Measurements from ENCODE around the gene MAST3. TPM values are rescaled to one million over a fixed set of nuclear protein-coding genes. Genes with fewer than 3 reads are reported as not detected.

MAST3 gene
- total and polyA plus RNA-seq, 2 donors (not counting 3 experiments of a cell fraction or from before 2014, with no cell fraction given) = 1.5 to 2.7 TPM

- H3K27me3 ChIP-seq (ENCODE audit: control insufficient read depth in 2 of 2, insufficient read depth in 2 of 2, low read length in 2 of 2) = no peaks in the 10 kb centered on the region
- peak overlapping the region; percentile 48 for H3K27ac ChIP-seq (ENCODE audit: insufficient read depth, low read depth, low read length)
- intact Hi-C loops (cut with micrococcal nuclease) (loop anchor here (1.0 to 2.0 kb wide), 4 partner anchors 11 to 223 kb away; partner anchors contain the start of genes LSM4, PIK3R2 and RAB3A), dilution Hi-C loops (cut with MboI; ENCODE audit: extremely low pct_ligation_motif_present, low sequenced_read_pairs) (no loop called here)
- no peaks in the 10 kb centered on the region for H3K9me1 ChIP-seq (replicated peaks; ENCODE audit: control insufficient read depth, extremely low read depth, insufficient read depth, low read length)
- peak overlapping the region; percentile 52 for H2AFZ ChIP-seq (ENCODE audit: low read depth, low read length)
- peaks cover 14% of the 10 kb centered on the region for H3K4me1 ChIP-seq (ENCODE audit: control insufficient read depth, extremely low read depth, insufficient read depth, low read length)
- DNase-seq (ENCODE audit: low read depth, low spot score) (peak; percentile 6), FAIRE-seq (no peak)
- TF ChIP-seq FOS (IDR thresholded peaks at IDR 0.05; ENCODE audit: borderline replicate concordance, insufficient read depth, low read length) (no peak), EZH2 (IDR thresholded peaks at IDR 0.05; ENCODE audit: borderline replicate concordance, low read depth, low read length, severe bottlenecking) (no peak), POLR2A (IDR thresholded peaks at IDR 0.05; ENCODE audit: low read depth, low read length) (no peak), POLR2AphosphoS5 (IDR thresholded peaks at IDR 0.05; ENCODE audit: insufficient read depth, low read depth, low read length) (no peak), MYC (IDR thresholded peaks at IDR 0.05; ENCODE audit: low read depth, low read length) (no peak)
- TF ChIP-seq, protein P1, sequence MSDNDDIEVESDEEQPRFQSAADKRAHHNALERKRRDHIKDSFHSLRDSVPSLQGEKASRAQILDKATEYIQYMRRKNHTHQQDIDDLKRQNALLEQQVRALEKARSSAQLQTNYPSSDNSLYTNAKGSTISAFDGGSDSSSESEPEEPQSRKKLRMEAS (IDR thresholded peaks at IDR 0.05; ENCODE audit: insufficient read depth, insufficient read length) = no peak
- peak overlapping the region; percentile 69 for H3K9ac ChIP-seq (replicated peaks; ENCODE audit: extremely low read depth, insufficient read depth, low read length)
- no peaks in the 10 kb centered on the region for H3K9me3 ChIP-seq (replicated peaks; ENCODE audit: control insufficient read depth, insufficient read depth, low read length)
- CTCF ChIA-PET = interaction anchor here (0.6 to 4.0 kb wide), 10 partner anchors 11 to 135 kb away, joined by 3 to 100 read pairs (median 7); partner anchors contain the start of gene RAB3A
- H4K20me1 ChIP-seq (replicated peaks; ENCODE audit: control insufficient read depth, extremely low read depth, insufficient read depth, low read length) = no peaks in the 10 kb centered on the region
- H3K4me2 ChIP-seq (ENCODE audit: insufficient read depth, low read length) = peak overlapping the region; percentile 75
- H3K4me3 ChIP-seq (replicated peaks in 1 of 3; ENCODE audit: insufficient read depth in 1 of 3, low read depth in 1 of 3, low read length in 3 of 3) = peak overlapping the region; percentile 65 to 82 (median 69)
- no peaks in the 10 kb centered on the region for H3K79me2 ChIP-seq (ENCODE audit: control insufficient read depth, insufficient read depth, low read length)
- BruUV-seq (replicated peaks) = TSS peak; percentile 52
- peaks cover 0 to 6% of the 10 kb centered on the region in 2 experiments for H3K36me3 ChIP-seq (ENCODE audit: control insufficient read depth in 2 of 2, extremely low read depth in 1 of 2, insufficient read depth in 2 of 2, low read length in 2 of 2)
- POLR2A ChIA-PET = interaction anchor here (0.6 kb wide), 1 partner anchor 88 kb away, joined by 3 read pairs; the partner anchor contains the start of gene JUND
These were observed 96.0 kb downstream of the MAST3 start for GRCh38 chr19:18193388-18194180.

- Histone ChIP-seq H3K9me1 (replicated peaks; ENCODE audit: control insufficient read depth, extremely low read depth, insufficient read depth, low read length) (no peaks in the 10 kb centered on the region), H2AFZ (ENCODE audit: low read depth, low read length) (no peak overlapping the region), H4K20me1 (replicated peaks; ENCODE audit: control insufficient read depth, extremely low read depth, insufficient read depth, low read length) (no peaks in the 10 kb centered on the region), H3K4me3 (replicated peaks in 1 of 3; ENCODE audit: insufficient read depth in 1 of 3, low read depth in 1 of 3, low read length in 3 of 3) (peak overlapping the region in 1 of 3 experiments; percentile 65), H3K36me3 (ENCODE audit: control insufficient read depth in 2 of 2, extremely low read depth in 1 of 2, insufficient read depth in 2 of 2, low read length in 2 of 2) (peaks cover 0 to 6% of the 10 kb centered on the region in 2 experiments), H3K27me3 (ENCODE audit: control insufficient read depth in 2 of 2, insufficient read depth in 2 of 2, low read length in 2 of 2) (no peaks in the 10 kb centered on the region), H3K27ac (ENCODE audit: insufficient read depth, low read depth, low read length) (no peak overlapping the region), H3K9ac (replicated peaks; ENCODE audit: extremely low read depth, insufficient read depth, low read length) (no peak overlapping the region), H3K4me2 (ENCODE audit: insufficient read depth, low read length) (peak overlapping the region; percentile 75), H3K4me1 (ENCODE audit: control insufficient read depth, extremely low read depth, insufficient read depth, low read length) (peaks cover 14% of the 10 kb centered on the region), H3K79me2 (ENCODE audit: control insufficient read depth, insufficient read depth, low read length) (no peaks in the 10 kb centered on the region), H3K9me3 (replicated peaks; ENCODE audit: control insufficient read depth, insufficient read depth, low read length) (no peaks in the 10 kb centered on the region)
- ChIA-PET POLR2A (no interaction called here), CTCF (interaction anchor here (0.8 to 2.1 kb wide), 6 partner anchors 11 to 134 kb away, joined by 3 to 7 read pairs (median 4); no protein-coding TSS in a partner anchor)
- intact Hi-C loops (cut with micrococcal nuclease) = no loop called here
- FAIRE-seq = no peak
- dilution Hi-C loops (cut with MboI; ENCODE audit: extremely low pct_ligation_motif_present, low sequenced_read_pairs) = no loop called here
- TF ChIP-seq POLR2A (IDR thresholded peaks at IDR 0.05; ENCODE audit: low read depth, low read length) = no peak
- TF ChIP-seq FOS (IDR thresholded peaks at IDR 0.05; ENCODE audit: borderline replicate concordance, insufficient read depth, low read length) = no peak
- TF ChIP-seq POLR2AphosphoS5 (IDR thresholded peaks at IDR 0.05; ENCODE audit: insufficient read depth, low read depth, low read length) = no peak
- TF ChIP-seq, protein P1 (IDR thresholded peaks at IDR 0.05; ENCODE audit: insufficient read depth, insufficient read length) = no peak
- no peak for TF ChIP-seq MYC (IDR thresholded peaks at IDR 0.05; ENCODE audit: low read depth, low read length)
- no peak for TF ChIP-seq CTCF (IDR thresholded peaks at IDR 0.05; ENCODE audit: extremely low read depth in 1 of 2, insufficient read depth in 1 of 2, low read depth in 1 of 2, low read length in 2 of 2)
- no peak for TF ChIP-seq EZH2 (IDR thresholded peaks at IDR 0.05; ENCODE audit: borderline replicate concordance, low read depth, low read length, severe bottlenecking)
- no peak for TF ChIP-seq GATA2 (IDR thresholded peaks at IDR 0.05; ENCODE audit: insufficient read depth, insufficient read length, low read depth, low read length)
- TF ChIP-seq JUN (IDR thresholded peaks at IDR 0.05; ENCODE audit: borderline replicate concordance, insufficient read depth, insufficient read length, low read depth) = no peak
- no peak for DNase-seq (ENCODE audit: low read depth, low spot score)
- BruUV-seq (replicated peaks) = no TSS peak
These were observed 96.6 kb downstream of the MAST3 start for GRCh38 chr19:18194181-18194530.

Data from endothelial cell of umbilical vein (primary cell).